HEK293 (cell line): ENCODE results near the gene OLA1.

Experiments
- CTCF ChIP-seq: fragments of 450-650 bp; formaldehyde crosslinking; IDR thresholded peaks from 2 replicates; pipeline ENCODE4 v1.5.1; 2016; ENCODE audit warnings: missing biosample characterization, missing genetic modification characterization
- ZNF19 ChIP-seq: fragments of 450-650 bp; formaldehyde crosslinking; IDR thresholded peaks from 2 replicates; pipeline ENCODE4; 2016; ENCODE audit warnings: missing biosample characterization, missing genetic modification characterization, low read depth
- ZNF561 ChIP-seq: fragments of 450-650 bp; IDR thresholded peaks from 2 replicates; pipeline ENCODE4 v1.5.1; 2018; ENCODE audit warnings: missing biosample characterization, missing genetic modification characterization, borderline replicate concordance
- ZNF623 ChIP-seq: fragments of 450-650 bp; formaldehyde crosslinking; IDR thresholded peaks from 2 replicates; pipeline ENCODE4 v1.5.1; 2016; ENCODE audit warnings: missing biosample characterization, missing genetic modification characterization

DNA sequence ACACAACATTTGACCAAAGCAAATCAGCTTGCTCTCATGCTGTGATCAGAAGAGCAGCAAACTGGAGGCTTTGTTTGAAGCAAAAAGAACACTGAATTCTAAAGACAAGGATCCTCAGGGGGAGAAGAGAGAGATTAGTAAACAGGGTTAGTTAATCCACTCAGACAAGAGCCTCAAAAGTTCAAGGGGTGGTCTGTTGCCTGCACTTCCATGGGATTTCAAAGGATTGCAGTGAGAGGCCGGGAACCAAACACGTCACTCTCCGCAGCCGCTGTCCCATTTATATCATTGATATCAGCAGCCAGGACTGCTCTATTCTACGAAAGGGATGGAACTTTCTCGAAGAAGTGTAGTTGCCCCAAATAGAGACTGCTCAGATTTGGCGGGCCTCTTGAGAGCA, 185.4 kb downstream of the OLA1 start:
- no peak for TF ChIP-seq ZNF19 (tag by site-specific recombination)
- TF ChIP-seq CTCF, result no peak
- TF ChIP-seq ZNF623 (tag by site-specific recombination), result no peak
- no peak for TF ChIP-seq ZNF561
